Astrocyte of the hippocampus (primary cell): Measurements from ENCODE around the gene AURKA.
"Not testable (repeated sequence)": the region's sequence is repeated elsewhere in the genome, so short reads cannot be mapped to it uniquely, and the experiment has no call there.

ENCODE experiments used
- DNase-seq: peaks from one replicate; pipeline ENCODE4 v3.0.0; 2011; ENCODE audit warnings: low read depth, low spot score

Gene AURKA

GRCh38 chr20:56391596-56392131, 351 bp downstream of the AURKA start:
- DNase-seq = peak; percentile 20

- DNase-seq = no peak
Measured at GRCh38 chr20:56391037-56391436, 978 bp downstream of the AURKA start.

GRCh38 chr20:56390396-56390795, 1.6 kb downstream of the AURKA start:
- not testable (repeated sequence) for DNase-seq

DNA sequence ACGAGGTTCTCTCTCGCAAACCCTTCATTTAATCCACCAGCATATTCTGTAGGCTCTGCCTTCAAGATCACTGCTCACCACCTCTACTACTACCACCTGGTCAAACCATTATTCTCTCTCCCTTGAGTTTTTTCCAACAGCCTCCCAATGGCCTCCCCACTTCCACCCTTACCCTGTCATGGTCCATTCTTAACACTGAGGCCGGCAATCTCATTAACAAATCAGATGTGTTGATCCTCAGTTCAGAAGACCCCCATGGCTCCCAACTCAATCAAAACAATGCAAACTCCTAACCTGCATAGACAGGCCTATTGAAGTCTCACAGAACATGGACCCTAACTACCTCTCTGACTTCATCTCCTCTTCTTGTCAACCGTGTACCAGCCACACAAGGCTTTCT, 2.2 kb downstream of the AURKA start:
- DNase-seq = no peak

DNA sequence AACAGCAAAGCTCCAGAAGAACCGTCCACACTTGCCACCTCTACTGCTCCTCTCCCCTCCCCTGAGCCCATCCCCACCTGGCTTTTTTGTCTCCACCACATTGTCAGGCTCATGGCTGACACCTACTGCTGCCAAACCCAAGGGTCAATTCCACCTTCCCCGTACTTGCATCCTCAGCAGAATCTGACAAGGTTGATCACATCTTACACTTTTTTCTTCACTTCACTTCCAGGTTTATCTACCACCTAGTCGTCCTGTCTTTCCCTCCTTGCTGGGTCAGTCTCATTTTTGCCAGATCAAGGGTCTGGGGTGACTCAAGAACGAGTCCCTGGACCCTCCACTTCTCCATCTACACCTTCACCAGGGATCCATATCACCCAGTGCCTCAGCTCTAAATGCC, 3.1 kb downstream of the AURKA start:
- DNase-seq = no peak

DNA sequence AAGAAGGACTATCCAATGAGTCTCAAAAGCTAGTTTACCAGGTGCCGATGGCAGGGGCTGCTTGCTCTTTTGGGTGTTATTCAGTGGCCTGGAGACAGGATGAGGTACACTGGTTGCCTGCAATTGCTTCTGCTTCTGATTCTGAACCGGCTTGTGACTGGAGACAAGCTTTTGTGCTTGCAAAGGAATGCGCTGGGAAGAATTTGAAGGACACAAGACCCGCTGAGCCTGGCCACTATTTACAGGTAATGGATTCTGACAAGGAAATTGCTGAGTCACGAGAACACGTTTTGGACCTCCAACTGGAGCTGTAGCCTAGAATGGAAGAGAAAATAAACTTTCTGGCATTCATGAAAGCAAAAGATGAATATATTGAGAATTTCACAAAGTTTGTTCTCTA, 5.8 kb downstream of the AURKA start:
- DNase-seq = no peak

DNA sequence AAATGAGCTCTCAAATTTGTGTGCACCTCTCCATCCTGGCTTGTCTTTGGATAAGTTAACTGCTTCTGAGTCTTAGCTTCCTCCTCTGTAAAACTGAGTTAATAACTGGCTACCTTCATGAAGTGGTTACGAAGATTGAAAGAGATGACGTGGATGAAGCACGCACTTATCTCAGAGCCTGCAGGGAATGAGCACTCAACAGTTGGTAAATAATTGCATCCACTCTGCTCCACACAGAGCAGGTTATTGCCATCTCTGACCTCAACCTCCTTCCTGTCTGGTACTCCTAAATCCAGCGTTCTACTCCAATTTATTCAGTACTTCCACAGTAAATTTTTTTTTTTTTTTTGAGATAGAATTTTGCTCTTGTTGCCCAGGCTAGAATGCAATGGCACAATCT, 6.9 kb downstream of the AURKA start:
- no peak for DNase-seq

DNA sequence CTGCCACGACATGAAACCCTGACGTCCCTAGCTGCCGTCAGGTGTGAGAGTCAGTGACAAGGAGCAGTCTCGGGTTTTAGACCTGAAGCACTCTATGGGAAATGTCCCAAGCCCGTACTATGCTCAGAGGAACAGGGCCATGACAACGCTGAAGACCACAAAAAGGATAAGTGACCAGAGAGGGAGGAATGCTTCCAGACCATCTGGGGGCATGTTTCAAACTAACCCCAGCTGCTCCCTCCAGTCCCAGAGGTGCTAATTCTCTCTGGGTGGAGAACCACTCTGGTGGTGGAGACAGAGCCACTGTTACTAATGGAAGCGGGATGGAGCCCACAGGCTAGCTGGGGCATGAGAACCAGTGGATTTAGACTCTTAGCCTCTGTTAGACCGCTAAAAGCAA, 8.7 kb downstream of the AURKA start:
- no peak for DNase-seq

DNA sequence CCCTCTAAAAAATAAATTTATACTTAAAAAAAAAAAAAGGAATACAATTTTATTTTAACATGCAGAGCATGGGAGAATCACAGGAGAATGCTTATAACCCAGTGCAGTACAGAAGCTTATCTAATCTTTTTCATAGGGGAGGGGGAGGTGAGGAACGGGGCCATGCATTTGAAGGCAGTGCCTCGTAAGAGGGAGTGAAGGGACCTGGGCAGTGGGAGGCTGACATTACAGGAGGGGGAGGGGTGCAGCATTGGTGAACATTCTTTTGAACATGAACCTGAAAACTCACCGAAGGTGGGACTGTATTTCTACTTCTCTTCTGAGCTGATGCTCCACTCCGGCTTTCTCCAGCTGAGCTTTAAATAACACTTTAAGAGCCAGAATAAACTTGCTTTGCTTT, 9.3 kb downstream of the AURKA start:
- DNase-seq = no peak

GRCh38 chr20:56381501-56381900, 10.5 kb downstream of the AURKA start:
- DNase-seq = no peak

DNA sequence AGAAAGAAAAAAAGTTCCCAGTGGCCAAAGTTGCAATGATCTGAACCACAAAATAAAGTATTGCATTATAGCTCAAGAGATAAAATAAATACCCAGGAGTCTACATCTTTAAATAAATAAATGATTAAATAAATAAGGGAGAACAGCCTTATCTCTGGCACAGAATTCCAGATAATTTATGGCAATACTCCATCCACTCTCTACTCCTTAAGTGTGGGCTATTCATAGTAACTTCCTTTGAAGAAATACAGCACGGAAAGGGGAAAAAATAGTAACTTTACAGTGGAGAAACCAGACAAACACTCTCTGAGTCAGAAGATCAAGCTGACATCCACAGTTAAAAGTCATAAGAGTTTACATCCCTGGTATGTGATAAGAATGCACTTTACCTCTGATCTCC, 11.6 kb downstream of the AURKA start:
- DNase-seq = peak; percentile 37

DNA sequence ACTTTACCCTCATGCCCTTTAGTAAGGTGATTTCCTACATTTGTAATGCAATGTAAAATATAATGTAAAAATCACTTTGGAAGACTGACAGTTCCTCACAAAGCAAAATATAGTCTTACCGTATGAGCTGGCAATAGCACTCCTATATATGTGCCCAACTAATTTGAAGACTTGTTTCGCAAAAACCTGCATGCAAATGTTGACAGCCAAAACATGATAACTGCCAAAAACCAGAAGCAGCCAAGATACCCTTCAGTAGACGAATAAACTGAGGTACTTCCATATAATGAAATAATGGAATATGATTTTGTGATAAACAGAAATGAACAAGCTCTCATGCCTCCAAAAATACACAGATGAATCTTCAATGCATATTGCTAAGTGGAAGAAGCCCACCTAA, 13.6 kb downstream of the AURKA start:
- DNase-seq = no peak

DNA sequence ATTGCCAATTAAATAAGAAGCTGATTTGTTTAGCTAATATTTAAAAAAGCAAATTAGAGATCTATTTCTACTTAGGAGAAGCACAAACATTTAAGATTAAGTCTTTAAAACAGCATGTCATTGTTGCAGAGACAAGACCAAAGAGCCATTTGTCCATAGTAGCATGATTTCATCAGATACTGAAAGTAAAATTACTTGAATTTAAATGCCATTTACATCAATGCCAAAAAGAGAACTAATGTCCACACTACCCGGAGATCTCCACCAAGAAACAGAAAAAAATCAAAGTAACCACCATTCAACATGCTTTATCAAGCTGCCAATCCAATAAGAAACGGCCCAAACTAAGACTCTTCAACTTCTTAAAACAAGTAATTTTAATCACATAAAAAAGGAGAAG, 15.7 kb downstream of the AURKA start:
- DNase-seq = no peak

DNA sequence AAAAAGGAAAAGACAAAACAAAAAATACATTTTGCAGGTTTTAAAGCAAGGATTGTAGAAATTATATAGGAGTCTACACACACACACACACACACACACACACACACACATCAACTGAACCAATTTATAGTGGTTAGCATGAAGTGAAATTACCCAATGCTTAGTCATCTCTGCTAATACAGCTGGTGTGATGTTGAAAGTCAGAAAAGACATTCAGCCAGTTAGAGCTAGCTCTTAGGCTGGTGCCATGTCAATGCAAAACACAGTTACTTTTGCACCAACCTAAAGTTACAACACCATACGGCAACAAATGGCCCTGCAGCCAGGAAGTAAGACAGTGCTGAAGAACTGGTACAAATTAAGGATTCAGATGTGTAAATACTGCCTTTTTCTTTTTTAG, 18.1 kb downstream of the AURKA start:
- peak; percentile 70 for DNase-seq

- DNase-seq = no peak
Measured at GRCh38 chr20:56372850-56373249, 19.2 kb downstream of the AURKA start.

DNA sequence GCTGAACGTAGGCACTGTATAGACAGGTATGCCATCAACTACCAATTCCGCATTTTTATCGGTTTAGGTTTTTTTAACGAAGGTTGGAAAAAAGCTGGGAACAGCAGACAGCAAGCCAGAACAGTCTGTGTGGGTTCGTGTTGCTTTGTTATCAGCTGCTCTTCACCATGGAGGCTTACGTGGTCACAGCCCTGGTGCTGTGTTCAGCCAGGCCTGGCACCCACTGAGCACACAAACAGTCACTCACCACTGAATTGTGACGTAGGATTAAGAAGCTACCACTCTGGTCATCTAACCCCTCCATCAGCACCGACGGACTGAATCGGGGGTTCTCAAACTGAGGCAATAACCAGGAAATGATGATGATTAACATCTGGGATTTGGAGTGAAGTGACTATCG, 20.0 kb downstream of the AURKA start:
- DNase-seq = no peak

- no peak for DNase-seq
Measured at GRCh38 chr20:56369179-56369578, 22.8 kb downstream of the AURKA start.

DNA sequence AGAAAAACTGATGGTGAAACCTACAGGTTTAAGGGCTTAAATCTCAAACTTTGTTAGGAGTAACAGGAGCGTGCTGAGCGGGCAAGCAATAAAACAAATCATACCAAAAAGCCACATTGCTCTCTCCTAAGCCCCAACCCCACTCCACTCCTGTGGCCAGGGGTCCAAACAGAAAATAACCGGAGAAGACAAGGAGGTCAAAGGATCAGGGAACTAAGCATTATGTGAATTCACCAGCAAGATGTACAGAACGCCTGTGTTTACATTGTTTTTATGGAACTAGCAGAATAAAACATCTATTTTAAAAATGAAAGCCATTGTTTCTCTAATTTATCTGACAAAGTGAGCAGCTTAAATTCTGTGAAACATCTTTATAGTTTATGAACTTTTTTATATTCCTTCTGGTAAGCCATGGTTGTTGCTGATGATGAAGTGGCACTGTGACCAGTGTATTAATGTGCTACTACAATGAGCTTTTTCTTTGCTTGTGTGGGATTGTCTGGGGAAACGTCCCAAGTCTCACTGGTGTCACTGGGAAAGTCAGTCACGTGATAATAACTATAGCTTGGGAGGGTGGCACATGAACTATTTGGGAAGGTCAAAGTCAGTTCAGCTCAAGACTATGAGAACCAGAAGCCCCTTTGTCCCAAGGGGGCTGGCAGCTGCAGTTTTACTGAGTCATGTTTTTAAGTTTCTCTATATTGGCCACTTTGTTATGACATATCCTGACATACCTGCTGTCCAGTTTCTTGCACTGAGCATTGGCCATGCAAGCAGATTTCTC, 23.5 kb downstream of the AURKA start:
- no peak for DNase-seq

DNA sequence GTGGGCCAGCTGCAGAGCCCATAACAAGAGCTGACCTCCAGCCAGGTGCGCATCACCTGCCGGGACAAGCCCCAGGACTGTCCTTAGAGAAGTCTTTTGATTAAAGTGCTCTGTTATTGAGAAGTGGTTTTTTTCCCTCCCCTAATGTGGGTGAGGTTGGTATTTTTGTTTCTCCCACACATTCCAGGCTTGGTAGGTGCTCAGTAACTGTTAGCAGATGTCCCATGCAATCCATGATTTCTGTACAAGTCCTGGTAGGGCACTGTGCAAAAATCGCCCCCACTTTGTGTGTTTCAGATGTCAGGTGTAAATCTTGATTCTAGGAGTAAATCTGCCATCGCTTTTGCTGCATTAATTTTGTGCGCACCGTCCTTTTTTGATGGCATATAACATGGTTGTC, 28.5 kb downstream of the AURKA start:
- no peak for DNase-seq

DNA sequence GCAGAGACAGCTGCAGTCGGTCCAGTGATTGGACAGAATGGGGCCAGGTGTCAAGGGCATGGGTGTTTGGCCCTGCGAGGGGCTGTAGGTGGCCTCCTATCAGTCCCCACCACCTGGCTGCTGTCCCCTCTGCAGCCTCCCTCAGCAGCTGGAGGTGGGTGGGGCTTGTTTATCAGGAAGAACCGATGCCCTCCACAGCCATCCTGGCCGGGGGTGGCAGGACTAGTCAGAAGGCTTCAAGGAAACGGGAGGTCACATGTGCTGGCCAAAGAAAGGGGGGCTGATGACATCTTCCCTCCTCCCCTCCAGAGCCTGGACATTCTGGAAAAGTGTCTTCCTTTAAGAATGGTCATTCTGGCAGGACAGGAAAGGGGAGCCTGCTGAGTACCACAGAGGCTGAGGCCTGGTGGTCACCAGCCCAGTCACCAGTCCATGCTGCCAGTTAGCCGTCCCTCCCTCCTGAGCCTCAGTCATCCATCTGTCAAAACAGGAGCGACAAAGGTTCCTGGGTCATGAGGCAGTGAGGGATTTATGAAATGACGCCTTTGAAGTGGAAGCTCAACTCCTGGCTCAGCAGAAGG, 29.1 kb downstream of the AURKA start:
- no peak for DNase-seq

GRCh38 chr20:56361900-56362299, 30.1 kb downstream of the AURKA start:
- no peak for DNase-seq

DNA sequence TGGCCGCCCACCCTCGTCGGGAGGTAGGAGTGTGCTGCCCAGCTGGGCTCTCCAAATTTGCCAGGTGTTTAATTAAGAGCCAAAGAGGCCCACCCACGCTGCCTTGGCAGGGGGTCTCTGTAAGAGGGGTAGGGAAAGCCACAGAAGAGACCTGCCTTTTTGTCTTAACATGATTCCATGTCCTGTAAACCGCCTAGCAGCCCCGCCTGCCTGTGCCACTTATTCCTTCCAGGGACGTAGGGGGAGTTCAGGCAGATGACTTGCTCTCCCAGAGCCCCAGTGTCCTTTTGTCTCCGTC, 31.2 kb downstream of the AURKA start:
- no peak for DNase-seq

- DNase-seq = no peak
Measured at GRCh38 chr20:56360133-56360907, 31.7 kb downstream of the AURKA start.
